Stimulated activated CD8-positive, alpha-beta memory T cell treated with anti-CD3 and anti-CD28 coated beads, Interleukin-15, amount 100 ng/mL, for 1 hour (primary cell): ENCODE results near the gene FBXL7.

ENCODE experiments used
- DNase-seq: peaks from one replicate; pipeline ENCODE4 v3.0.0-alpha.2; 2020; ENCODE audit warnings: low read depth

The FBXL7 gene

DNA sequence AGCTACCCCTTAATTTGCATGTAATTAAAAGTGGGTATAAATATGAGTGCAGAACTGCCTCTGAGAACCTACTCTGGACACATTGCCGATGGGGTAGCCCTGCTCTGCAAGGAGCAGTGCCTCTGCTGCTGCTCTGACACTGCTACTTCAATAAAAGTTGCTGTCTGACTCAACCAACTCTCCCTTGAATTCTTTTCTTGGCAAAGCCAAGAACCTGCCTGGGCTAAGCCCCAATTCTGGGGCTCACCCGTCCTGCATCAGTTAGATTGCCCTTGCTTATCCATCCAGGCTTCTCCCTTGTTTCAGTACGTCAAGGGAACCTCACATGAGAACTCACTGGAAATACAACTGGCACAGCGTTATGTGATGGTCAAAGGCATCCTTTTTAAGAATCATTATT lies 44.1 kb downstream of the FBXL7 start:
- DNase-seq, result no peak

DNA sequence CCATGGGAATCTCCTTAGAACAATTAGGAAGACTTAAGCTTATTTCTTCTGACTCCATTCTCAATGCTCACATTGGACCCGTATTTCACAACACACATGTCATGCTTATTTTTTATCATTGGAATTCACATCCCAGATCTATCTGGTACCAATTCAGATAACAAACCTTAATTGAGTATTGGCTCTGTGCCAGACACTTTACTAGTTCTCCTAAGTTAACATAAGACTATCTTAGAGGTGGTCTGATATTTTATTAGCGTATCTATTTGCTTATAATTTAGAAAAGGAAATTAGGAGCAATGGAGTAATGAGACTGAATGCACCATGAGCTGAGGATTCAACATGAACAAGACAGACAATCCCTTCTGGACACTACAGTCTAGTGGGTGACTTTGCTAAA lies 45.1 kb downstream of the FBXL7 start:
- no peak for DNase-seq

DNA sequence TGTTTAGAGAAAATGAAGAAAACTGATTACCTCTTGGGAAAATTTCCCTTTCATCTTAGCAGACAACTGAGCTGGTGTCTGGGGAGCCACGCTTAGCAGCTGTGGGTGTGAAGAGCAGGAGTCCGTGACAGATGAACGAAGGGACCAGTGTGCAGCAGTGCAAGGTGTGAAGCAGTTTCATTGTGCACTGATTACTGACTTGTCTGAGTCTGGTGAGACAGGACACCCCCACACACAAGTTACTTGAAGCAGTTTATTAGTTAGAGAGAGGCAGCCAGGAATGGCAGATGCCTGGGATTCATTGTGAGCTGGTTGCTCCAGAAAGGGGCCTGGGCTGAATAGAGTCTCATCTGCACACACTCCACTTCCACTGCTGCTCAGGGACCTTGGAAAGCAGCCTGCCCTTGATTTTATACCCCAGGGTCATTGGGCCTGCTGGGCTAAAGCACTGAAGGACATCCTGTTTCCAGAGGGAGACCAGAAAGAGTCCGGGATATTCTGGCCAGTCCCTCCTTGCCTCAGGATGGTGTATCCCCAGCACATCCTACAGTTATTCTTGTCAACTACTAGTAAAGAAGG lies 47.4 kb downstream of the FBXL7 start:
- DNase-seq, result no peak

DNA sequence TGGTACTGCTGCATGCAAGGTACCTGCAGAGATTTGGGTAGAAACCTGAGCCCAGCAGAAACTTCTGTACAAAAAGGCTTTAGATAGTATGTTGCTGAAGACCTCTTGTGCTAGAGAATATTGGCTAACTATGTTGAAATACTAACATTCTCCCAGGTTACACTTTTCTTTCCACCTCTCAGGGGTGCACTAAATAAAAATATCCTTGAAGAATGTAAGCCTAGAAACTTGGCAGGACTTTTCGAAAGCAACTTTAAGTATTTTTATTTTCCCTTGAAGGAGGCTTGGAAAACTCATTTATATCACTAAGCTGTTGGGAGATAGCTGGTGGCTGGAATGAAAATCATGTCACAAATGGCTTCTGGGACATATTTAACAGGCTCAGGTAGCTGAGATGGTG lies 50.0 kb downstream of the FBXL7 start:
- no peak for DNase-seq

DNA sequence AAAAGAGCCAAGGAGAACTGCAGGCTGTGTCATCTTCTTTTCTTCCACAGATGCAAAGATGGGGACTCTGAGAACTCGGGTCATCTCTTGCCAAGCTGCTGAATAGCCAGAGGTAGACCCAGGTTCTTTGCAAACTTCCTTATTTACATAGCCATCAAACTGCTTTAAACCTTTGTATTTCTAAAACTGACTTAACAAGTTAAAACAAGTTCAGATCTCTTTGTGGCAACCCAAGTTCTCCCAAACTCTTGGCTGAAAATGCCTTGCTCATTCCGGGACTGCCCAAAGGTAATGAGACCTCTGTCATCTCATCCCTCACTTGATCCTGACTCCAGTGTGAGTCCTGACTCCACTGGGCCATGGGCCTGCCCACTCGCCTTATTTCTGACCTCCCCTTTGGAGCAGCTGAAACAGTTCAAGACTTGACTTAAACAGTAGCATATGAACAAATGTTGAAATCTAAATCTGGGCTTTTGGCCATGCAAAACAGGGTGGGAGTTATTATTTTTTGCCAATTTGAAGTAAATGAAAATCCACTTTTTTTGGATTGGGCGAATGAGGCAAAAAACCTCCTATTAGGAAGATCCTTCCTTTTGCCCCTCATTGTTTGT lies 50.6 kb downstream of the FBXL7 start:
- no peak for DNase-seq

DNA sequence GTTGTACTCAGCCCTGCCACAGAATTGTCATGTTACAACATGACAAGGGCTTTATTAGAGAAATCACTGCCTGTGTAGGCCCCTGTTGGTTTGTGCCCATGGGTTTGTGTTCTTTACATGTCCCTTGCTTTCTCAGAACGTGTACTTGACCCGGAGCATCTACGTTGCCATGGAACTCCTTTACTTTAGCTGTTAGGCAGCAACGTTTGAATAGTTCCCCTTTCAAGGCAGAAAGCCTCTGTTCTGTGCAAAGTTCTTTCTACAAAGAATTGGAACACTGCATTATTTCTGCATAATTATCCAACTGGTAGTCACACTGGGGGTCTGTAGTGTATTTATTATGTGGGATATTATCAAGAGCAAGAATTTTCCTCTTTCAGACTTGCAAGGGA lies 51.1 kb downstream of the FBXL7 start:
- no peak for DNase-seq

DNA sequence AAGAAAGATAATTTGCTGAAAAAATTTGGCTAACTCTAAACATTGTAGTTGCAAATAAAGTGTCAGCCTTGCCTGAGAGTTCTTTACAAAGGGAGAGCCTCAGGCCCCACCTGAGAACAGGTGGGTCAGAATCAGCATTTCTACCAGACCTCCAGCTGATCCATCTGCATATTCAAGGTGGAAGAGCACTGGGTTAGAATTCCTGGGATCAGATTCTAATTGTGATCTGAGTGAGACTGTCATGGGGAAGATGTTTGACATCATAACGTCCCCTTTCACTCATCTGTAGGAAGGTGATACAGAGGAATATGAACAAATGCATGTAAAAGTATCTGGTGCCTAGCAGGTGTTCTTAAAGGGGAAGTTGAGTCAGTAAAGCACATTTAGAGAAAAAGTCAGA lies 54.6 kb downstream of the FBXL7 start:
- no peak for DNase-seq

DNA sequence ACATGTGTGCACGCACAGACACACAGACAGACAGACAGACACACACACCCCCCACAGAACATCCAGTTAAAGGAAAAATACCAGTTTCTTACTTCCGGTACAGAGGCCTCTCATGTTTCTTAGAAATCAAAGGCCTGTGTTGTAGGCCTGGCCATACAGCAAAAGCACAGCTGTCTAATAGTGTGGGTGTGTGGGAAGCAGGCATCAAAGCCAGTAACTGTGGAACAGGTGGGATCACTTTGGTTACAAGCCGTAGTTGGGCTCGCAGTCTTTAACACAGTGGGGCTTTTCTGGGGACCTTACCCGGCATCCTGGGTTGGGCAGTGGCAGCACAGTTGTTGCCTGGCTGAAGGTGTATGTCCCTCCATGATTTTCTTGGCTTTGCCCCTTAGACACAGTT lies 55.2 kb downstream of the FBXL7 start:
- DNase-seq, result no peak

DNA sequence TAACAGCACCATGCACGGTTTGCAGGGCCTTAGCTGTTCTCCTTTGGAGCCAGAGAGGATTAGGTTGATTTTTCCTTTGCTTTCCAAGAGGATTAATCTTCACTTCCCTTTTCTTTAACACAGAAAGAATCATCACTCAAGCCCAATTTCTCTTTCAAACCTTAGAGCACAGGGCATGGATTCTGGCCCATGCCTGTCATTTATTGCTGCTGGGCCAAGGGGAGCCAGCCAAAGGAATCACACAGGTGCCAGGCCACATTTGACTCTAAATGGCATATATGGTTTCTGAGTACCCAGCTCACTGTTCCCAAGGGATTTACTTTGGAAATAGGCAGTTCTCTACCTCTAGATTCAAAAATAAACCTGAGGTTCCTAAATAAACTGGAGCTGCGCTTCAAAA lies 58.3 kb downstream of the FBXL7 start:
- no peak for DNase-seq

DNA sequence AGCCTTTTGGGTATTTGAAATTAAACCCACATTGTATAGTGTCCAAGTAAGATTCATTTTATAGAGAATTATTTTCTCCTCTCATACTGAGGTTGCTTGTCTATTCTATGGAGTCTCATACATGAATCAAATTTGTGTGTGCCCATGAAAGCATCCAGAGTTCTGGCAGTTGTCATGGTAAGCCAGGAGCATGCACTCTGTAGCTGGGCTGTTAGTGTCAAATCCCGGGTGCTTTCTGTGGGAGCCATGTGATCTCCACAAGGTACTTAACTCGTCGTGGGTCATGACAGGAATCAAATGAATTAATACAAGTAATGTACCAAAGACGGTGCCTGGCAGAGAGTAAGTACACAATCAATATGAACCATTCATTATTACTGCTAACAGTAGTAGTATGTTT lies 58.7 kb downstream of the FBXL7 start:
- DNase-seq, result no peak

DNA sequence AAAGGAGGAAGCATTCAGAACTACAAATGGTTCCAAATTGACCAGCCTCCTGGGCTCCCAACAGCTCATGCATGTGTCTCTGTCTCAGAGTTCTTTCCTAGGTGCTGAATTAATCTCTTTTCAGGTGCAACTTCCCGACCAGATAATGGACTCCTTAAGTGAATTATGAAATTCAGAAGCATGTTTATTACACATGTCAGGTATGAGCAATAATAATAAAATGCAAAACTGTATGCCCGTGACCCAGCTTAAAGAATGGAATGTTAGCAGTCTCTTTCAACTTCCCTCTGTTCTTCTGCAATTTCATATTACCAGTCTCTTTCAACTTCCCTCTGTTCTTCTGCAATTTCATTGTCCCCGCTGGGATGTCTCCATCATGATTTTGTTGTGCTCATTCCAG lies 60.4 kb downstream of the FBXL7 start:
- no peak for DNase-seq

DNA sequence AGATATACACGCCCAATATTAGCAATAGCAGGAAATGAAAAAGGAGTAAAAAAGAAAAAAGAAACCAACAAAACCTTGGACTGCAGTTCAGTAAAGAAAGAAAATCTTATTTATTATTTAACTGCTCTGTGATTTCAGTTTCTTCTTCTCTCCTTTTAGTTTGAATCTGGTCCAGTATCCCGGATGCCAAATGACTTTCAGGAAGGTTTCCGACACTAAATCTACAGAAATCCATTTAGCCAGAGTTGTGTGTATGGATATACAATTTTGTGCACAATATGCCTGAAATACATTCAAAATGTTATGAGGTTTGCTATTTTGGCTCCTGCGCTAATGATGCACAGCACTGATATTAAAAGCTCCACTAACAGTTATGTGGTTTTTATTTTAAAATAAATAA lies 64.5 kb downstream of the FBXL7 start:
- DNase-seq, result no peak

DNA sequence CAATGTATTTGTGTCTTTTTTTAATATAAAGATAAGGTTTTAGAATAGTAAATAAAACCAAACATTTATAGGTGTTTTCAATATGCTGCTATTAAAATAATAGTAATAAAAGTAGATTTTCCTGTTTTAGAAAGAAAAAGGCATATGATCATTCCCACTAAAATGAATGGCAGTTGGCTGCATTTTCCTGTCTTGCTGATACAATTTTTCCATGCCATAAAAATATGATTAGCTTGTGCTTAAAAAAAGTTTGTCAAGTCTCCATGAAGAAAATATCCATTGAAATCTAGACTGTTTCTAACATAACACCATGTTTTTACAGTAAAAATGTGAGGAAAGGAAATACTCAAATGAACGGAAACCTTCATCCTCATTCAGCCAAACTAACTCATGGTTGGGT lies 65.0 kb downstream of the FBXL7 start:
- DNase-seq, result no peak

DNA sequence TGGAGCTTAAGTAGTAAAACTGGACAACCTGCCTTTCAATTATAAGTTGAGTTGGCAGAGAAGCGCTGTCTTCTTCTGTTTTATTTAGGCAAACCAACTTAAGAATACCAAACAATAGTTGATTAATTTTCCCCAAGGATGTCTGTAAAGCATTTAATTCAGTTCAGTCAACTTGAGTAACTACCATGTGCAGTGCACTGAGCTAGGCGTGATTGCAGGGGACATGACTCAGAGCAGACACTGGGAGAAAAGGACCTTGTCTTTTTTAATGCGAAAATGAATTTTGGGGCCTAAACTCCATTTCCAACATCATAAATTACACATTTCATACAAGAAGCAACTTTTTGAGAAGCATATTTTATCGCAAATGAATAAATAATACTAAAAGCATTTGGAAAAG lies 66.3 kb downstream of the FBXL7 start:
- DNase-seq, result no peak

DNA sequence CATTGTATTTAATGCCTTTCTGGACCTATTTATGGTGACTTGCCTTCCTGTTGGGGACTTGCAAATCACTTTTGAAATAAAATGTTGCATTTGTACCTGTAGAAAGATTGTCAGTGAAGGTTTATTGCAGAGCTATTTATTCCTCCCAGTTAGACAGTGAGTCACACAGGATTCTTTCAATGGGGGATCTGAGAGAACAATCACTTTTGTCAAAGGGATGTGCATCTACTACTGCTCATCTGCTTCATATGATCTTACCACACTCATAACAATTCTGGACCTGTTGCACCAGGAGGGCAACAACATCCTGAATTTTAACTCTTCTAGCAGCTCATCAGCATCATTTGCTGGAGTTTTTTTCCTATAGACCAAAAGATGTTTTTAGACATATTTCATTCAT lies 66.8 kb downstream of the FBXL7 start:
- no peak for DNase-seq

DNA sequence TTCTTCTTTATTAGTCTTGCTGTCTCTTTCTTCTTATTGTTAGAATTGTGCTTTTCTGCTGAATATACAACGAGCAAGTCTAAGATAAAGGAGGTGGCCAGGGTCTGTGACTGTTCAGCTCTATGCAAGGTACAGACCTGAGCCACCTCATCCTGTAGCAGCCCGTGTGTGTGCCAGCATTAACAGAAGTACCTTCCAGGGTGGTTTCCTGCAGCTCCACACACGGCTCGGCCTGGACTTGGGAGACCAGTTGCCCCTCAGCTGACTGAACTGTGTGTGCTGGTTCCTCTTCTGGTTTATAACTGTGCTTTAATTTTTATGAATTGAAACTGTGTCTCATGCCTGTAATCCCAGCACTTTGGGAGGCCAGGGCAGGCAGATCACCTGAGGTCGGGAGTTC lies 70.5 kb downstream of the FBXL7 start:
- DNase-seq, result no peak

DNA sequence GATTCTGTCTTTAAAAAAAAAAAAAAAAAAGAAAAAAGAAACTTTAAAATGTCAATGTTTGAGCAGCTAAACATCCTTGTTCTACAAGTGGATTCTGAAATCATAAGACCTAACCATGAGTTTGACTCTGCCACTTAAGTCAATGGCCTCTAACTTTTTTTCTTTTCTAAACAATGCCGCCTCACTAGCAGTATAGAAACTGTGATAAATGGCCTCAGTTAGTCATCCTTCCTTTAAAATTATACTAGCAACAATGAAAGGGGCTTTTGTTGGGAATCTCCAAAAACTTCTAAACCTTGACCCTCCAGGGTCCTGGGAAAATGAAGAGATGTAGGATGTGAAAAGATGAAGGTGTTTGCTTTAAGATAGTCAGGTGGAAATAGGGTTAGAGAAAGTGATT lies 71.1 kb downstream of the FBXL7 start:
- DNase-seq, result no peak

DNA sequence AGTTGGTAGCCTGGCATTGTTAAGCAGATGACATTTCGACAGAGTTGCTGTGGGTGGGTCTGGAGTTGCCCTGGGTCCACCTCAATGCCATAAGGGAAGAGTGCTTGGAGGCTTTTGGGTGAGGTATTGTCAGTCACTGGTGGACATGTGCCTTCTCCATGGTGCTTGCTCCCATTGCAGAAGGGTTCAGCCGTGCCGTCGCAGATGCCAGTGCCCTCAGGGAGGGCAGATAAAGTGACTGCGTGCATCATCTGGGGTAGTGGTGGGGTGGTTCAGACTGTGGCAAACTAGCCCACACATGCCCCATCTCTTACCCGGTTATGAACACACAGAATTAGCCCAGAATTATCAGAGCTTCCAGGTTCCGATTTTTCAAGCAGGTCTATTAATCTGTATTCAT lies 71.6 kb downstream of the FBXL7 start:
- no peak for DNase-seq

DNA sequence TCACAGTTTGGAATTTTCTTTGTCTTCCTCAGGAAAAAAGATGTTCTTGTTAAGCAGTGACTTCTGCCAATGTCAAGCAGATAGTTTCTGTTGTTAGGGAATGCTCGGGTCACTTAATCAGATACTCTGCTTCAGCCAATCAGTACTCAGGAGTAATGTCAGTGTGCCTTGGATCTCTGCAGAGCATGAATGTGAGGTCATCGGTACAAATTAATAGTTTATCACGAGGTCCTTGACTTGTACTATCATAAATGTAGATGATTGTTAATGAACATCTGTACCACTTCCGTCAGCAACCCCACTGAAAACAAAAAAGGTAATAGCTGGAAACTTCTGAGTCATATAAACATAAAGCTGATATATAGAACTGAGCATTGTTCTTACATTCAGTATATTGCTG lies 73.6 kb downstream of the FBXL7 start:
- DNase-seq, result no peak

DNA sequence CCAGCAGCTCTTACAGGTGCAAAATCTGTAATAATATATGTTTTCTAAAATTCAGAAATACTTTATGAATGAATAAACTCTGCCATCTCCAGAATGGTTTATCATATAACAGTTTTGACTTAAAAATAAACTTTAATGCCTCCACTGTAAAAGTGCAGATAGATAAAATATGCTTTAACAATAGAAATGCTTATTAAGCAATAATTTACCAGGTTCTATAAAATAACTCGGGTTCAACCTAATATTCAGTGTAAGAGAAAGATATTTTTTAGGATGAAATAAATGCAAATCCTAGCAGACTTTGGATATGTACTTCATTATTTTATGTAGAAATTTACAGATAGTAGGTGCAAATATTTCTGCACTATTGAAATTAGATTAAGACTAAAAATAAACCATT lies 74.1 kb downstream of the FBXL7 start:
- no peak for DNase-seq

DNA sequence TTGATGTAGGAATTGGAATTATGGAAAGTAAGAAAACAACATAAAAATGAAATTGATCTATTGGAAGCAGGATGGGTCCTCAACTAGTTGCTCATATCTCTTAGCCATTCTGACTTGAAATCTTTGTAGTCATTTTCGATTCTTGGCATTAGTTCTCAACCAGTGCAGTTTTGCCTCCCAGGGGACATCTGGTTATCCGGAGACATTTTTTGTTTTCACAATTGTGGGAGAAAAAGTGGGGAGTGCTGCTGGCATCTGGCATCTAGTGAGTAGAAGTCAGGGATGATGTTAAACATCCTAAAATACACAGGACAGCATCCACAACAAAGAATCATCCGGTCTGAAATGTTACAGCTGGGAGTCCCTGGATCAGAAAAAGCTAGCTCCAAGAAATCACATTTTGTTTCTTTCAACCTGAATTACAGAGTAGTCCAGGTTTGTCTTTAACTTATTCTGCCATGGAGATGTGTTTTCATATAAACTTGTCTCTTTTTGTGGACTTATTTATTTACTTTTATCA lies 74.9 kb downstream of the FBXL7 start:
- DNase-seq, result no peak

DNA sequence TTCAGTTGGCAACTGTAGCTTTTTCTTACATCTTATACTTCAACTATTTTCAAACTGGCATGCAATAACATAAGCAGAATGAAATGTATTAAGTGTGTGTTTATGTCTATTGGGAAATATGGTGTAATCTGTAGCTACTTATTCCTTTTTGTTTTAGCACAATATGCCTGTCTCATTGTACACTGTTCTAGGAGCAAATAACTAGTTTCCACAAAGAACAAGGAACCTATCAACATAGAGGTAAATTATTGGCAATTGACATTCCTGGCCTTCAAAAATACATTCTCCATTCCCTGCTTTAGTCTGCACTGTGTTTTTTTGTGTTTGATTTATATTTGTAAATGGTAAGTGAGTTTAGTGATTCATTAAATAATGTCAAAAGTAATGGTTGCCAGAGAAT lies 75.7 kb downstream of the FBXL7 start:
- no peak for DNase-seq

DNA sequence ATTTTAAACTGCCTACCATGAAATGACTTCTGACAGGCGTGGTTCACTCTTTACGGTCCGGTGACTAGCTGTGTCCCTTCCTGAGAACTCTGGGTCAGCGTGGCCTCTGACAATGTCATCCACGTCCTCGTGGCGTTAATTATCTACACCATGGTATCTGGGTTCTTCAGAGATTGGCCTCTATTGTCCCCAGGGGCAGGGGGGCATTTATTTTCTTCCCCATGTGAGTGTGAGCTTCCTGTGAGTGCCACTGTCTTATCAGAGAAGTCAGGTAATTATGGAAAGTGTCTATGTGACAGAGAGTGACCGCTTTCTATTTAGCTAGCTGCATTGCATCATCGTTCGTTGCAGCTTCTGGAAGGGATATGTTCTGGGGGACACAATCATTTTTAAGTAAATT lies 77.2 kb downstream of the FBXL7 start:
- DNase-seq, result no peak

DNA sequence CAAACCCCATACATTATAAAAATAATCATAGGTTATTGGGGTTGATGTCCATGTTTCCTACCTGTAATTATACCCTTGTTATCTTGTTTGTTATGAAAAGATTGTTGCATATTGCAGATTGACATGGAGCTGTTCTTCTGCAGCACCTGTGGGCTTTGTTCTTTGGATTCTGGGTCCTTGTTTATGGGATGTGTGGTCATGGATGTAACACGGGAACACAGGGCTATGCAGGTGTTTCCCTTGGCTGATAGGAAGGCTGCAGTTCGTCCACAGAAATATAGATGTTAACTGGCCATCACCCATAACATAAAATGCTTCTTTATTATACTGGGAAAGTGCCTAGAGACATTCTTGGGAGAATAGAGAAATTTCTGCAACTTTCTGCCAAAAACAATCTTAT lies 77.9 kb downstream of the FBXL7 start:
- no peak for DNase-seq
